GM12875 (cell line): ENCODE measurements around the gene SLCO3A1.
"Not testable (repeated sequence)": the region's sequence is repeated elsewhere in the genome, so short reads cannot be mapped to it uniquely, and the experiment has no call there.

ENCODE experiments used
- H3K4me3 ChIP-seq: one replicate; pipeline ENCODE4 v1.5.1; 2011; ENCODE audit warnings: low read depth, low read length, control low read depth
- CTCF ChIP-seq: IDR thresholded peaks from 2 replicates; pipeline ENCODE4 v1.5.1; 2011; ENCODE audit warnings: low read depth, mild to moderate bottlenecking, control low read depth, inconsistent platforms, low read length, moderate library complexity, borderline replicate concordance; ENCODE audit not compliant: insufficient read depth

Gene SLCO3A1

GRCh38 chr15:92056875-92057274 is 203.4 kb downstream of the SLCO3A1 start:
- TF ChIP-seq CTCF = no peak
- no peak overlapping the region for H3K4me3 ChIP-seq

- TF ChIP-seq CTCF = no peak
- no peak overlapping the region for H3K4me3 ChIP-seq
Observed at GRCh38 chr15:92059036-92059970, 205.8 kb downstream of the SLCO3A1 start.

GRCh38 chr15:92059971-92060311 is 206.4 kb downstream of the SLCO3A1 start:
- not testable (repeated sequence) for H3K4me3 ChIP-seq

DNA sequence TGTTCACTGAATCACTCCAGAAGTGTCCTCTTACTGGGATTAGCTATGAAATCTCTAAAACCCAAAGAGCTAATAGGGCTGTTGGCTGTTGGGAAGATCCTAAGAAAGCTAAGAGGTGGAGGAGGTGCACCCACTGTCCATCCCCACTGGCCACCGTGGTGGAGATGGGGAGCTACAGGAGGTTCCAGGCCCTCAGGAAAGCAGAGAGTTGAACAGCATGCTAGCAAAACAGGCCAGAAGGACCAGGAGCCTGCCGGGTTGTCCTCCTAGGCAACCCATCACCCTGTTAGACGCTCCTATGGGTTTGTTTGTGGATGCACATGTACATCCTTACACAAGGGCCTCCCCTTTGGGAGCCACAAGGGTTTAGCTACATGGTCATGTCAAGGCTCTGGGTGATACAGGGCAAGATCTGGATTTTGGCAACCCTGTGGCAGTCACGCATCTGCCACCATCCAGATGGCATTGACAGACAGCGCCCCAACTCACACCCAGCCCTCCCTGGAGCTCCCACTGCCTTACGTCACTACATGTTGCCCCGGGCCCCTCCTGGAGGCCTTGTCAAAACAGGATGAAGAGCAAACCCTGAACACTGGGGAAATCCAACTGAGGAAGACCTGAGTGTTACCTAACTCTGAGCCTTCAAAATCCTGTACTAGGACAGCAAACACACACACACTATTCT is 208.1 kb downstream of the SLCO3A1 start:
- TF ChIP-seq CTCF = no peak

GRCh38 chr15:92062505-92062904 is 209.0 kb downstream of the SLCO3A1 start:
- TF ChIP-seq CTCF = no peak

More for the DNA sequence above, 208.1 kb downstream of the SLCO3A1 start:
- no peak overlapping the region for H3K4me3 ChIP-seq

GRCh38 chr15:92068121-92068520 is 214.6 kb downstream of the SLCO3A1 start:
- no peak for TF ChIP-seq CTCF
- no peak overlapping the region for H3K4me3 ChIP-seq

More at GRCh38 chr15:92062505-92062904, 209.0 kb downstream of the SLCO3A1 start:
- no peak overlapping the region for H3K4me3 ChIP-seq

DNA sequence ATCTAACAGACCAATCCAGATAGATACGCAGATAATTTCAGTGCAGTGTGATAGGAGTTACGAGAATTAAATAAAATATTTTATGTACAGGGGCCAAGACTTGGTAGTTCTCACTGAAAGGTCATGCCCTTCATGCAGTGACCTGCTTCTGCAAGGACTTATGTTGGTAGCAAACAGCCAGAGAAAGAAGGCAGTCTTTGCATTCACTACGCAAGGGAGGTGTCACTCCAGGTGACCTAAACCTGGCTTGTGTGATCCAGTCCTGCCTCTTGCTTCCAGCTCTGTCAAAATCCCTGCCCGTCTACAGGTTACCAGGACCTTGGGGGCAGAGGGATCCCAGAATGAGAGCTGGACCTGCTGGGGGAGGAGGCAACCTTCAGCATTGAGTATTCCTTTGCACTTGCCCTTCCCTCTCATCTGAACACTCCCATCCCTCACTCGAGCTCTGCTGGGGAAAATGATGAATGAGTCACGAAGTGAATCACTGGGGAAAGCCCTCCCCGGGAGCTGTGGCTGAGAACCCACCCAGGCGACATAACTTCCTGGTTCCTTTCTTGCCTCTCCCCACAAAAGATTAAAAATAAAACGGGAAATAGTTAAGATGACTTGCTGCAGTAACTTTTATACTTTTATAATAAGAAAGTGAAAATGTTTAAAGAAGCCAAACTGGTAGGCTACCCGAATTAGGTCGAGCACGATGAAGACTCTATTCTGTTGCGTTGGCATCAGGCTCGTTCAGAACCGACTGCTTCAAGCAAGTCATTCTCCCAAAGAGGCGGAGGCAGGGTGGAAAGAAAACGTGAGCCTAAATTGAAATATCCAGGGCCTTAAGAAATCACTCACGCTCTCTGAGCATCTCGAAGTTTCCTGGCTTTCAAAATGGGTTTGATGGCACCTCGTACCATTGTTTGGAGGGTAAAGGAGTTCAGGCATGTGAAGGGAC is 216.1 kb downstream of the SLCO3A1 start:
- TF ChIP-seq CTCF = no peak
- H3K4me3 ChIP-seq = no peak overlapping the region

GRCh38 chr15:92070251-92070650 is 216.7 kb downstream of the SLCO3A1 start:
- not testable (repeated sequence) for H3K4me3 ChIP-seq
